WTC11 (cell line): ENCODE data around the gene MACO1. TPM values are rescaled to one million over a fixed set of nuclear protein-coding genes. Genes with fewer than 3 reads are reported as not detected.
"Not testable (repeated sequence)": the region's sequence is repeated elsewhere in the genome, so short reads cannot be mapped to it uniquely, and the experiment has no call there.

Source experiments
- ATAC-seq: fragments of 200-7000 bp; cut with Tn5 transposase; 2 replicates; pipeline ENCODE4 v1.10.0; 2021; ENCODE audit warnings: mild to moderate bottlenecking, moderate library complexity
- CTCF ChIA-PET: fragments of 300-600 bp; sonication (Branson Sonifier 250); formaldehyde crosslinking; loops from one replicate; lab custom pipeline; 2021; ENCODE audit warnings: antibody characterized with exemption; lab: Charles Lee
- POLR2A ChIA-PET: fragments of 350-600 bp; sonication (Branson Sonifier 250); formaldehyde crosslinking; loops from one replicate; lab custom pipeline; 2021; ENCODE audit warnings: antibody characterized with exemption; lab: Charles Lee
- DNase-seq: peaks from one replicate; pipeline ENCODE4 v3.0.0; 2021; ENCODE audit warnings: low spot score
- H3K27ac Mint-ChIP-seq: 2 replicates; pipeline ENCODE4 v1.8.0; 2021; ENCODE audit warnings: mixed read lengths
- H3K27me3 Mint-ChIP-seq: 2 replicates; pipeline ENCODE4 v1.8.0; 2021; ENCODE audit warnings: low read depth, mild to moderate bottlenecking, moderate library complexity, mixed read lengths
- H3K36me3 Mint-ChIP-seq: 2 replicates; pipeline ENCODE4 v1.8.0; 2021; ENCODE audit warnings: mixed read lengths
- H3K4me1 Mint-ChIP-seq: 2 replicates; pipeline ENCODE4 v1.8.0; 2022; ENCODE audit warnings: mixed read lengths
- H3K4me3 Mint-ChIP-seq: 2 replicates; pipeline ENCODE4 v1.8.0; 2021; ENCODE audit warnings: mild to moderate bottlenecking, moderate library complexity, mixed read lengths
- H3K9me3 Mint-ChIP-seq: 2 replicates; pipeline ENCODE4 v1.8.0; 2021; ENCODE audit warnings: mixed read lengths
- FOXK1 ChIP-seq: sonication (generic); formaldehyde crosslinking; IDR thresholded peaks from 2 replicates; pipeline ENCODE4 v1.8.0; 2022; ENCODE audit warnings: mild to moderate bottlenecking, moderate library complexity, missing genetic modification reagents
- FOXP1 ChIP-seq: sonication (generic); formaldehyde crosslinking; IDR thresholded peaks from 2 replicates; pipeline ENCODE4 v1.8.0; 2022; ENCODE audit warnings: missing genetic modification reagents, mild to moderate bottlenecking, moderate library complexity, borderline replicate concordance
- SP1 ChIP-seq: sonication (generic); formaldehyde crosslinking; conservative IDR thresholded peaks from 2 replicates; pipeline ENCODE4 v1.8.1; 2022; ENCODE audit warnings: missing genetic modification reagents
- TEAD1 ChIP-seq: sonication (generic); formaldehyde crosslinking; IDR thresholded peaks from 2 replicates; pipeline ENCODE4 v1.8.0; 2022; ENCODE audit warnings: mild to moderate bottlenecking, missing genetic modification reagents
- total RNA-seq: library from RNA; stranded (reverse); gene quantifications from 3 replicates; pipeline ENCODE4 v1.2.3, GENCODE V29; 2021
- TF ChIP-seq, protein P1 (sequence below): sonication (generic); formaldehyde crosslinking; IDR thresholded peaks from 2 replicates; pipeline ENCODE4 v1.8.1; 2022; ENCODE audit warnings: missing genetic modification reagents, borderline replicate concordance
- TF ChIP-seq, protein P2 (sequence below): sonication (generic); formaldehyde crosslinking; IDR thresholded peaks from 2 replicates; pipeline ENCODE4 v1.8.0; 2022; ENCODE audit warnings: missing genetic modification reagents
- TF ChIP-seq, protein P3 (sequence below): sonication (generic); formaldehyde crosslinking; IDR thresholded peaks from 2 replicates; pipeline ENCODE4 v1.8.0; 2022; ENCODE audit warnings: mild to moderate bottlenecking, missing genetic modification reagents
- TF ChIP-seq, protein P4 (sequence below): sonication (generic); formaldehyde crosslinking; IDR thresholded peaks from 2 replicates; pipeline ENCODE4 v1.8.0; 2022; ENCODE audit warnings: mild to moderate bottlenecking, missing genetic modification reagents
- TF ChIP-seq, protein P5 (sequence below): sonication (generic); formaldehyde crosslinking; IDR thresholded peaks from 2 replicates; pipeline ENCODE4 v1.8.0; 2023; ENCODE audit warnings: mild to moderate bottlenecking, missing genetic modification reagents

MACO1 gene
- total RNA-seq, 1 experiment from 2014 or later: 9.5 TPM

DNA sequence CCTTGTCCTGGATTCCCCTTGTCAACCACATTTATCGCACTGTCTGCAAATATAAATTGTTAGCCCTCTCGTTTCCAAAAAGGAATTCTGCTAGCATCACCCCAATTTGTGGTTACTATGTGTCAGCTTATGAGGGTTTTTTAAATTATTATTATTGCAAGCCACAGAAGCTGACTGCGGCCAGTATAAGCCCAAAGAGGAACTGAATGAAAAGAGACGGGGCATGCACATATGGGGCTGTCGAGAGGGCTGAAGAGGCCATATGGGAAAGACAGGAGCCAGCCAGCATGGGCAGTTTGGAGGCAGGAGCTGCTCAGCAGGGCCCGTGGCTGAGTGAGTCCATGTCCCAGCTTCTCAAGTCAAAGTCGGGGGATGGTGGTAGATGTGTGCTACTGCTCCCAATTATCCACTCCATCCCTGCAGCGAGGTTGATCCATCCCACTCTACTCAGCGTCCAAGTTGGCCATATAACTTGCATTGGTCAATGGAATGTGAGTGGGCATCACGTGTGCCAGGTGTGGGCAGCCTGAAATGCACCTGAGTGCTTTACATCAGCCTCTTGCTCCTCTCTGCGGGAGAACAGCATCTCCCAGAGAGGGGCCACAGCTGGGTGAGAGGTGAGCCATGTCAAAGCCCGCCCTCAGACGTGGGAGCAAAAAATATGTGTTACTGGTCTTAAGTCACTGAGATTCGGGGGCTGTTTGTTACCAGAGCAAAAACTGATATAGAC, 75.1 kb downstream of the MACO1 start (continued):
- TF ChIP-seq, protein P1, sequence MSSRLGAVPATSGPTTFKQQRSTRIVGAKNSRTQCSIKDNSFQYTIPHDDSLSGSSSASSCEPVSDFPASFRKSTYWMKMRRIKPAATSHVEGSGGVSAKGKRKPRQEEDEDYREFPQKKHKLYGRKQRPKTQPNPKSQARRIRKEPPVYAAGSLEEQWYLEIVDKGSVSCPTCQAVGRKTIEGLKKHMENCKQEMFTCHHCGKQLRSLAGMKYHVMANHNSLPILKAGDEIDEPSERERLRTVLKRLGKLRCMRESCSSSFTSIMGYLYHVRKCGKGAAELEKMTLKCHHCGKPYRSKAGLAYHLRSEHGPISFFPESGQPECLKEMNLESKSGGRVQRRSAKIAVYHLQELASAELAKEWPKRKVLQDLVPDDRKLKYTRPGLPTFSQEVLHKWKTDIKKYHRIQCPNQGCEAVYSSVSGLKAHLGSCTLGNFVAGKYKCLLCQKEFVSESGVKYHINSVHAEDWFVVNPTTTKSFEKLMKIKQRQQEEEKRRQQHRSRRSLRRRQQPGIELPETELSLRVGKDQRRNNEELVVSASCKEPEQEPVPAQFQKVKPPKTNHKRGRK: no peak
- TF ChIP-seq, protein P2, sequence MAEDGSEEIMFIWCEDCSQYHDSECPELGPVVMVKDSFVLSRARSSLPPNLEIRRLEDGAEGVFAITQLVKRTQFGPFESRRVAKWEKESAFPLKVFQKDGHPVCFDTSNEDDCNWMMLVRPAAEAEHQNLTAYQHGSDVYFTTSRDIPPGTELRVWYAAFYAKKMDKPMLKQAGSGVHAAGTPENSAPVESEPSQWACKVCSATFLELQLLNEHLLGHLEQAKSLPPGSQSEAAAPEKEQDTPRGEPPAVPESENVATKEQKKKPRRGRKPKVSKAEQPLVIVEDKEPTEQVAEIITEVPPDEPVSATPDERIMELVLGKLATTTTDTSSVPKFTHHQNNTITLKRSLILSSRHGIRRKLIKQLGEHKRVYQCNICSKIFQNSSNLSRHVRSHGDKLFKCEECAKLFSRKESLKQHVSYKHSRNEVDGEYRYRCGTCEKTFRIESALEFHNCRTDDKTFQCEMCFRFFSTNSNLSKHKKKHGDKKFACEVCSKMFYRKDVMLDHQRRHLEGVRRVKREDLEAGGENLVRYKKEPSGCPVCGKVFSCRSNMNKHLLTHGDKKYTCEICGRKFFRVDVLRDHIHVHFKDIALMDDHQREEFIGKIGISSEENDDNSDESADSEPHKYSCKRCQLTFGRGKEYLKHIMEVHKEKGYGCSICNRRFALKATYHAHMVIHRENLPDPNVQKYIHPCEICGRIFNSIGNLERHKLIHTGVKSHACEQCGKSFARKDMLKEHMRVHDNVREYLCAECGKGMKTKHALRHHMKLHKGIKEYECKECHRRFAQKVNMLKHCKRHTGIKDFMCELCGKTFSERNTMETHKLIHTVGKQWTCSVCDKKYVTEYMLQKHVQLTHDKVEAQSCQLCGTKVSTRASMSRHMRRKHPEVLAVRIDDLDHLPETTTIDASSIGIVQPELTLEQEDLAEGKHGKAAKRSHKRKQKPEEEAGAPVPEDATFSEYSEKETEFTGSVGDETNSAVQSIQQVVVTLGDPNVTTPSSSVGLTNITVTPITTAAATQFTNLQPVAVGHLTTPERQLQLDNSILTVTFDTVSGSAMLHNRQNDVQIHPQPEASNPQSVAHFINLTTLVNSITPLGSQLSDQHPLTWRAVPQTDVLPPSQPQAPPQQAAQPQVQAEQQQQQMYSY (CRISPR knock-in tag): no peak
- no peak for TF ChIP-seq FOXK1 (CRISPR knock-in tag)
- TF ChIP-seq, all 79 proteins: peak for 1

DNA sequence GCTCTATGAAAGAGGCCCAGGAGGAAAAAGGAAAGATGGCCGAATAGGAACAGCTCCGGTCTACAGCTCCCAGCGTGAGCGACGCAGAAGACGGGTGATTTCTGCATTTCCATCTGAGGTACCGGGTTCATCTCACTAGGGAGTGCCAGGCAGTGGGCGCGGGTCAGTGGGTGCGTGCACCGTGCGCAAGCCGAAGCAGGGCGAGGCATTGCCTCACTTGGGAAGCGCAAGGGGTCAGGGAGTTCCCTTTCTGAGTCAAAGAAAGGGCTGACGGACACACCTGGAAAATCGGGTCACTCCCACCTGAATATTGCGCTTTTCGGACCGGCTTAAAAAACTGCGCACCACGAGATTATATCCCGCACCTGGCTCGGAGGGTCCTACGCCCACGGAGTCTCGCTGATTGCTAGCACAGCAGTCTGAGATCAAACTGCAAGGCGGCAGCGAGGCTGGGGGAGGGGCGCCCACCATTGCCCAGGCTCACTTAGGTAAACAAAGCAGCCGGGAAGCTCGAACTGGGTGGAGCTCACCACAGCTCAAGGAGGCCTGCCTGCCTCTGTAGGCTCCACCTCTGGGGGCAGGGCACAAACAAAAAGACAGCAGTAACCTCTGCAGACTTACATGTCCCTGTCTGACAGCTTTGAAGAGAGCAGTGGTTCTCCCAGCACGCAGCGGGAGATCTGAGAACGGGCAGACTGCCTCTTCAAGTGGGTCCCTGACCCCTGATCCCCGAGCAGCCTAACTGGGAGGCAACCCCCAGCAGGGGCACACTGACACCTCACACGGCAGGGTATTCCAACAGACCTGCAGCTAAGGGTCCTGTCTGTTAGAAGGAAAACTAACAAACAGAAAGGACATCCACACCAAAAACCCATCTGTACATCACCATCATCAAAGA, 76.1 kb downstream of the MACO1 start:
- Mint-ChIP-seq H3K27ac (peak overlapping the region; percentile 84), H3K4me1 (peaks cover 43% of the 10 kb centered on the region), H3K4me3 (peak overlapping the region; percentile 79)
- CTCF ChIA-PET: interaction anchor here (1.1 to 7.0 kb wide), 5 partner anchors 14 to 658 kb away, joined by 3 to 175 read pairs (median 5); no protein-coding TSS in a partner anchor
- H3K27me3 Mint-ChIP-seq, H3K9me3 Mint-ChIP-seq, ATAC-seq, H3K36me3 Mint-ChIP-seq: not testable (repeated sequence)
- DNase-seq: peak; percentile 66
- TF ChIP-seq SP1 (CRISPR knock-in tag) (peak; percentile 31; the same call in 1 of the 2 replicates), FOXK1 (CRISPR knock-in tag) (peak; percentile 82), FOXP1 (CRISPR knock-in tag) (peak; percentile 50; the same call in 1 of the 2 replicates), TEAD1 (CRISPR knock-in tag) (0 out of 2 replicates have a peak, but pooled peaks have one; percentile 21)
- TF ChIP-seq, protein P3, sequence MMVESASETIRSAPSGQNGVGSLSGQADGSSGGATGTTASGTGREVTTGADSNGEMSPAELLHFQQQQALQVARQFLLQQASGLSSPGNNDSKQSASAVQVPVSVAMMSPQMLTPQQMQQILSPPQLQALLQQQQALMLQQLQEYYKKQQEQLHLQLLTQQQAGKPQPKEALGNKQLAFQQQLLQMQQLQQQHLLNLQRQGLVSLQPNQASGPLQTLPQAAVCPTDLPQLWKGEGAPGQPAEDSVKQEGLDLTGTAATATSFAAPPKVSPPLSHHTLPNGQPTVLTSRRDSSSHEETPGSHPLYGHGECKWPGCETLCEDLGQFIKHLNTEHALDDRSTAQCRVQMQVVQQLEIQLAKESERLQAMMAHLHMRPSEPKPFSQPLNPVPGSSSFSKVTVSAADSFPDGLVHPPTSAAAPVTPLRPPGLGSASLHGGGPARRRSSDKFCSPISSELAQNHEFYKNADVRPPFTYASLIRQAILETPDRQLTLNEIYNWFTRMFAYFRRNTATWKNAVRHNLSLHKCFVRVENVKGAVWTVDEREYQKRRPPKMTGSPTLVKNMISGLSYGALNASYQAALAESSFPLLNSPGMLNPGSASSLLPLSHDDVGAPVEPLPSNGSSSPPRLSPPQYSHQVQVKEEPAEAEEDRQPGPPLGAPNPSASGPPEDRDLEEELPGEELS (CRISPR knock-in tag): peak; percentile 49; the same call in 1 of the 2 replicates
- TF ChIP-seq, protein P4, sequence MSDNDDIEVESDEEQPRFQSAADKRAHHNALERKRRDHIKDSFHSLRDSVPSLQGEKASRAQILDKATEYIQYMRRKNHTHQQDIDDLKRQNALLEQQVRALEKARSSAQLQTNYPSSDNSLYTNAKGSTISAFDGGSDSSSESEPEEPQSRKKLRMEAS (CRISPR knock-in tag): peak; percentile 30; the same call in 1 of the 2 replicates
- TF ChIP-seq, protein P5, sequence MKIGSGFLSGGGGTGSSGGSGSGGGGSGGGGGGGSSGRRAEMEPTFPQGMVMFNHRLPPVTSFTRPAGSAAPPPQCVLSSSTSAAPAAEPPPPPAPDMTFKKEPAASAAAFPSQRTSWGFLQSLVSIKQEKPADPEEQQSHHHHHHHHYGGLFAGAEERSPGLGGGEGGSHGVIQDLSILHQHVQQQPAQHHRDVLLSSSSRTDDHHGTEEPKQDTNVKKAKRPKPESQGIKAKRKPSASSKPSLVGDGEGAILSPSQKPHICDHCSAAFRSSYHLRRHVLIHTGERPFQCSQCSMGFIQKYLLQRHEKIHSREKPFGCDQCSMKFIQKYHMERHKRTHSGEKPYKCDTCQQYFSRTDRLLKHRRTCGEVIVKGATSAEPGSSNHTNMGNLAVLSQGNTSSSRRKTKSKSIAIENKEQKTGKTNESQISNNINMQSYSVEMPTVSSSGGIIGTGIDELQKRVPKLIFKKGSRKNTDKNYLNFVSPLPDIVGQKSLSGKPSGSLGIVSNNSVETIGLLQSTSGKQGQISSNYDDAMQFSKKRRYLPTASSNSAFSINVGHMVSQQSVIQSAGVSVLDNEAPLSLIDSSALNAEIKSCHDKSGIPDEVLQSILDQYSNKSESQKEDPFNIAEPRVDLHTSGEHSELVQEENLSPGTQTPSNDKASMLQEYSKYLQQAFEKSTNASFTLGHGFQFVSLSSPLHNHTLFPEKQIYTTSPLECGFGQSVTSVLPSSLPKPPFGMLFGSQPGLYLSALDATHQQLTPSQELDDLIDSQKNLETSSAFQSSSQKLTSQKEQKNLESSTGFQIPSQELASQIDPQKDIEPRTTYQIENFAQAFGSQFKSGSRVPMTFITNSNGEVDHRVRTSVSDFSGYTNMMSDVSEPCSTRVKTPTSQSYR: peak; percentile 59; the same call in 1 of the 2 replicates
- TF ChIP-seq, all 79 proteins: peak for 7; not testable (repeated sequence) for 72
- POLR2A ChIA-PET: interaction anchor here (2.6 kb wide), 1 partner anchor 10 kb away, joined by 5 read pairs; no protein-coding TSS in a partner anchor
